ENCODE measurements around the gene SLC9A9. TPM values are rescaled to one million over a fixed set of nuclear protein-coding genes. Genes with fewer than 3 reads are reported as not detected.

The SLC9A9 gene
- total RNA-seq, 2 experiments from 2014 or later = 13.8 to 16.4 TPM

- peaks cover 10% of the 10 kb centered on the region for H3K9me3 Mint-ChIP-seq
- H3K36me3 Mint-ChIP-seq (ENCODE audit: low read depth) = peaks cover 18% of the 10 kb centered on the region
- no peaks in the 10 kb centered on the region for H3K4me1 Mint-ChIP-seq
- DNase-seq = no peak
- H3K27me3 Mint-ChIP-seq = no peaks in the 10 kb centered on the region
- no peak overlapping the region for H3K27ac Mint-ChIP-seq
- H3K4me3 Mint-ChIP-seq = no peak overlapping the region
- CTCF ChIA-PET = no interaction called here
- POLR2A ChIA-PET = no interaction called here
These were observed 53.3 kb downstream of the SLC9A9 start for GRCh38 chr3:143794793-143795462.

GRCh38 chr3:143793971-143794370 lies 54.3 kb downstream of the SLC9A9 start:
- ChIA-PET CTCF (interaction anchor here (0.6 kb wide), 1 partner anchor 21 kb away, joined by 4 read pairs; no protein-coding TSS in a partner anchor), POLR2A (no interaction called here)
- H3K36me3 Mint-ChIP-seq (ENCODE audit: low read depth) = peaks cover 18% of the 10 kb centered on the region
- H3K27ac Mint-ChIP-seq = no peak overlapping the region
- peaks cover 10% of the 10 kb centered on the region for H3K9me3 Mint-ChIP-seq
- no peak overlapping the region for H3K4me3 Mint-ChIP-seq
- DNase-seq = no peak
- H3K4me1 Mint-ChIP-seq = no peaks in the 10 kb centered on the region
- no peaks in the 10 kb centered on the region for H3K27me3 Mint-ChIP-seq

GRCh38 chr3:143791386-143791785 lies 56.9 kb downstream of the SLC9A9 start:
- Mint-ChIP-seq H3K27ac (no peak overlapping the region), H3K36me3 (ENCODE audit: low read depth) (peaks cover 19% of the 10 kb centered on the region), H3K9me3 (peaks cover 10% of the 10 kb centered on the region), H3K4me1 (no peaks in the 10 kb centered on the region), H3K4me3 (no peak overlapping the region), H3K27me3 (no peaks in the 10 kb centered on the region)
- ChIA-PET POLR2A (no interaction called here), CTCF (no interaction called here)
- DNase-seq = no peak

GRCh38 chr3:143786219-143787191 lies 61.8 kb downstream of the SLC9A9 start:
- Mint-ChIP-seq H3K9me3 (peaks cover 3% of the 10 kb centered on the region), H3K36me3 (ENCODE audit: low read depth) (peaks cover 6% of the 10 kb centered on the region), H3K4me3 (no peak overlapping the region), H3K4me1 (no peaks in the 10 kb centered on the region), H3K27me3 (no peaks in the 10 kb centered on the region), H3K27ac (no peak overlapping the region)
- DNase-seq = no peak
- ChIA-PET POLR2A (no interaction called here), CTCF (interaction anchor here (0.6 kb wide), 1 partner anchor 115 kb away, joined by 4 read pairs; no protein-coding TSS in a partner anchor)

GRCh38 chr3:143784446-143784845 lies 63.8 kb downstream of the SLC9A9 start:
- H3K9me3 Mint-ChIP-seq = no peaks in the 10 kb centered on the region
- H3K4me3 Mint-ChIP-seq = no peak overlapping the region
- POLR2A ChIA-PET = no interaction called here
- no peak overlapping the region for H3K27ac Mint-ChIP-seq
- peaks cover 3% of the 10 kb centered on the region for H3K36me3 Mint-ChIP-seq (ENCODE audit: low read depth)
- CTCF ChIA-PET = interaction anchor here (0.7 kb wide), 1 partner anchor 11 kb away, joined by 3 read pairs; no protein-coding TSS in a partner anchor
- no peaks in the 10 kb centered on the region for H3K27me3 Mint-ChIP-seq
- DNase-seq = no peak
- no peaks in the 10 kb centered on the region for H3K4me1 Mint-ChIP-seq

GRCh38 chr3:143783851-143784370 lies 64.4 kb downstream of the SLC9A9 start:
- ChIA-PET CTCF (interaction anchor here (0.7 kb wide), 1 partner anchor 11 kb away, joined by 3 read pairs; no protein-coding TSS in a partner anchor), POLR2A (no interaction called here)
- H3K36me3 Mint-ChIP-seq (ENCODE audit: low read depth) = peaks cover 3% of the 10 kb centered on the region
- no peak overlapping the region for H3K27ac Mint-ChIP-seq
- no peaks in the 10 kb centered on the region for H3K27me3 Mint-ChIP-seq
- no peak overlapping the region for H3K4me3 Mint-ChIP-seq
- no peaks in the 10 kb centered on the region for H3K4me1 Mint-ChIP-seq
- no peaks in the 10 kb centered on the region for H3K9me3 Mint-ChIP-seq
- DNase-seq = no peak

GRCh38 chr3:143775459-143775858 lies 72.8 kb downstream of the SLC9A9 start:
- POLR2A ChIA-PET = no interaction called here
- peak; percentile 37 for DNase-seq
- Mint-ChIP-seq H3K9me3 (no peaks in the 10 kb centered on the region), H3K4me3 (no peak overlapping the region), H3K27me3 (no peaks in the 10 kb centered on the region), H3K27ac (no peak overlapping the region), H3K36me3 (ENCODE audit: low read depth) (no peaks in the 10 kb centered on the region), H3K4me1 (no peaks in the 10 kb centered on the region)
- CTCF ChIA-PET = interaction anchor here (1.0 kb wide), 2 partner anchors 10 to 76 kb away, joined by 3 to 5 read pairs; no protein-coding TSS in a partner anchor

GRCh38 chr3:143771939-143772338 lies 76.3 kb downstream of the SLC9A9 start:
- Mint-ChIP-seq H3K4me3 (no peak overlapping the region), H3K36me3 (ENCODE audit: low read depth) (no peaks in the 10 kb centered on the region), H3K4me1 (no peaks in the 10 kb centered on the region), H3K27ac (no peak overlapping the region), H3K27me3 (no peaks in the 10 kb centered on the region), H3K9me3 (no peaks in the 10 kb centered on the region)
- POLR2A ChIA-PET = no interaction called here
- DNase-seq = no peak
- CTCF ChIA-PET = no interaction called here

- no peak overlapping the region for H3K4me3 Mint-ChIP-seq
- H3K36me3 Mint-ChIP-seq (ENCODE audit: low read depth) = no peaks in the 10 kb centered on the region
- no peaks in the 10 kb centered on the region for H3K27me3 Mint-ChIP-seq
- no peak overlapping the region for H3K27ac Mint-ChIP-seq
- no peak for DNase-seq
- H3K4me1 Mint-ChIP-seq = no peaks in the 10 kb centered on the region
- H3K9me3 Mint-ChIP-seq = no peaks in the 10 kb centered on the region
- ChIA-PET CTCF (no interaction called here), POLR2A (interaction anchor here (0.6 kb wide), 1 partner anchor 12 kb away, joined by 4 read pairs; no protein-coding TSS in a partner anchor)
These were observed 77.0 kb downstream of the SLC9A9 start for GRCh38 chr3:143771258-143771657.

- Mint-ChIP-seq H3K4me3 (no peak overlapping the region), H3K27ac (no peak overlapping the region), H3K9me3 (no peaks in the 10 kb centered on the region), H3K36me3 (ENCODE audit: low read depth) (no peaks in the 10 kb centered on the region), H3K4me1 (no peaks in the 10 kb centered on the region), H3K27me3 (no peaks in the 10 kb centered on the region)
- no peak for DNase-seq
- POLR2A ChIA-PET = no interaction called here
- CTCF ChIA-PET = no interaction called here
These were observed 77.9 kb downstream of the SLC9A9 start for GRCh38 chr3:143770391-143770790.

- no peaks in the 10 kb centered on the region for H3K27me3 Mint-ChIP-seq
- H3K9me3 Mint-ChIP-seq = no peaks in the 10 kb centered on the region
- no peak overlapping the region for H3K4me3 Mint-ChIP-seq
- peaks cover 3% of the 10 kb centered on the region for H3K4me1 Mint-ChIP-seq
- no peaks in the 10 kb centered on the region for H3K36me3 Mint-ChIP-seq (ENCODE audit: low read depth)
- H3K27ac Mint-ChIP-seq = no peak overlapping the region
- CTCF ChIA-PET = no interaction called here
- POLR2A ChIA-PET = no interaction called here
- no peak for DNase-seq
These were observed 78.7 kb downstream of the SLC9A9 start for GRCh38 chr3:143769616-143770015.

- Mint-ChIP-seq H3K4me3 (no peak overlapping the region), H3K27me3 (no peaks in the 10 kb centered on the region), H3K4me1 (peaks cover 3% of the 10 kb centered on the region), H3K9me3 (no peaks in the 10 kb centered on the region), H3K27ac (no peak overlapping the region), H3K36me3 (ENCODE audit: low read depth) (peaks cover 1% of the 10 kb centered on the region)
- no peak for DNase-seq
- CTCF ChIA-PET = no interaction called here
- POLR2A ChIA-PET = no interaction called here
These were observed 83.4 kb downstream of the SLC9A9 start for GRCh38 chr3:143764840-143765239.

- Mint-ChIP-seq H3K27me3 (no peaks in the 10 kb centered on the region), H3K27ac (no peak overlapping the region), H3K9me3 (no peaks in the 10 kb centered on the region), H3K4me3 (no peak overlapping the region), H3K4me1 (peaks cover 3% of the 10 kb centered on the region), H3K36me3 (ENCODE audit: low read depth) (peaks cover 1% of the 10 kb centered on the region)
- POLR2A ChIA-PET = no interaction called here
- DNase-seq = no peak
- CTCF ChIA-PET = no interaction called here
These were observed 84.6 kb downstream of the SLC9A9 start for GRCh38 chr3:143763564-143764162.
